ENCODE data around the gene STX10. TPM values are rescaled to one million over a fixed set of nuclear protein-coding genes. Genes with fewer than 3 reads are reported as not detected.

STX10 gene
- total and polyA plus RNA-seq, 9 of the 15 experiments (the other 6 are each of a cell fraction or from before 2014, with no cell fraction given): 0.51 to 66.3 (median 31.0) TPM

GRCh38 chr19:13164343-13165161, 14.4 kb upstream of the STX10 start:
- intact Hi-C loops (cut with micrococcal nuclease) (no loop called here), in situ Hi-C loops (cut with MboI) (no loop called here)
- no peaks in the 10 kb centered on the region for H4K20me1 ChIP-seq (replicated peaks; ENCODE audit: control insufficient read depth, insufficient read depth, low read length)
- WGBS (ENCODE audit: insufficient coverage, low coverage, missing lambda C conversion rate): 7% methylated on average over 17 of the region's 19 CpGs
- no peaks in the 10 kb centered on the region for H3K9me1 ChIP-seq (ENCODE audit: control insufficient read depth, insufficient read depth, low read length)
- ATAC-seq (peak; percentile 7), DNase-seq (ENCODE audit: extremely low read depth in 1 of 4, low spot score in 3 of 4) (peak in 3 of 4 experiments; percentile 23 to 76 (median 53)), FAIRE-seq (no peak)
- no TSS peak for BruUV-seq (replicated peaks)
- peak overlapping the region; percentile 82 to 88 for H3K9ac ChIP-seq (ENCODE audit: insufficient read depth in 1 of 2, low read depth in 2 of 2, low read length in 2 of 2)
- no peaks in the 10 kb centered on the region for H3K27me3 ChIP-seq (ENCODE audit: control insufficient read depth in 2 of 2, insufficient read depth in 2 of 2, low read length in 2 of 2)
- peak overlapping the region; percentile 81 for H2AFZ ChIP-seq (ENCODE audit: low read depth, low read length)
- peak overlapping the region; percentile 96 for H3K4me2 ChIP-seq (ENCODE audit: insufficient read depth, low read length)
- H3K79me2 ChIP-seq (ENCODE audit: control insufficient read depth, insufficient read depth, low read length): peaks cover 7% of the 10 kb centered on the region; the same call in 2 of the 3 replicates
- H3K9me3 ChIP-seq (replicated peaks; ENCODE audit: control insufficient read depth, insufficient read depth, low read depth, low read length): no peaks in the 10 kb centered on the region
- ChIA-PET CTCF (ENCODE audit: low intra/inter-chr PET ratio) (no interaction called here), POLR2A (interaction anchor here (0.6 to 4.9 kb wide), 14 partner anchors 9 to 1008 kb away, joined by 3 to 45 read pairs (median 3); partner anchors contain the start of genes IER2 and STX10)
- no peaks in the 10 kb centered on the region; the same call in 2 of the 3 replicates for H3K36me3 ChIP-seq (ENCODE audit: control insufficient read depth, insufficient read depth, low read length)
- peaks cover 35 to 62% of the 10 kb centered on the region in 2 experiments for H3K4me1 ChIP-seq (replicated peaks in 1 of 2; ENCODE audit: control insufficient read depth in 2 of 2, insufficient read depth in 2 of 2, low read length in 2 of 2)
- peak overlapping the region; percentile 98 for H3K27ac ChIP-seq (ENCODE audit: extremely low read depth, low read depth, low read length)
- H3K4me3 ChIP-seq: peak overlapping the region; percentile 48
- TF ChIP-seq GABPB1 (CRISPR knock-in tag; IDR thresholded peaks at IDR 0.05): peak; percentile 78
- TF ChIP-seq ZNF766 (CRISPR knock-in tag; conservative IDR thresholded peaks at IDR 0.05): peak; percentile 14; the same call in 1 of the 2 replicates
- TF ChIP-seq ZNF197 (CRISPR knock-in tag; IDR thresholded peaks at IDR 0.05; ENCODE audit: low read depth): 0 out of 2 replicates have a peak, but pooled peaks have one; percentile 64
- TF ChIP-seq TARDBP (IDR thresholded peaks at IDR 0.05): 0 out of 2 replicates have a peak, but pooled peaks have one; percentile 52
- 0 out of 2 replicates have a peak, but pooled peaks have one; percentile 33 for TF ChIP-seq DIDO1 (tag; IDR thresholded peaks at IDR 0.05; ENCODE audit: low read depth)
- no peak for TF ChIP-seq RBM25 (IDR thresholded peaks at IDR 0.05; ENCODE audit: low read depth, low read length, severe bottlenecking)
- no peak for TF ChIP-seq ZBED1 (IDR thresholded peaks at IDR 0.05)
- TF ChIP-seq CREB5 (CRISPR knock-in tag; IDR thresholded peaks at IDR 0.05): 0 out of 2 replicates have a peak, but pooled peaks have one; percentile 32
- TF ChIP-seq CHD2 (IDR thresholded peaks at IDR 0.05; ENCODE audit: low read depth, low read length): no peak
- no peak for TF ChIP-seq ZNF41 (CRISPR knock-in tag; conservative IDR thresholded peaks at IDR 0.05)
- no peak for TF ChIP-seq BRD4 (IDR thresholded peaks at IDR 0.05)
- peak; percentile 36; the same call in 1 of the 2 replicates for TF ChIP-seq TAF7 (tag; IDR thresholded peaks at IDR 0.05)
- no peak for TF ChIP-seq GMEB1 (CRISPR knock-in tag; IDR thresholded peaks at IDR 0.05)
- TF ChIP-seq CXXC5 (CRISPR knock-in tag; IDR thresholded peaks at IDR 0.05): peak; percentile 64
- TF ChIP-seq ZBTB7A (IDR thresholded peaks at IDR 0.05; ENCODE audit: borderline replicate concordance, control insufficient read depth, low read depth, low read length): peak; percentile 89; the same call in 1 of the 2 replicates
- peak; percentile 73 for TF ChIP-seq ETV1 (tag; conservative IDR thresholded peaks at IDR 0.05; ENCODE audit: low read depth)
- TF ChIP-seq ZNF408 (CRISPR knock-in tag; IDR thresholded peaks at IDR 0.05; ENCODE audit: low read depth): no peak
- TF ChIP-seq TOE1 (IDR thresholded peaks at IDR 0.05; ENCODE audit: borderline replicate concordance): peak; percentile 23; the same call in 1 of the 2 replicates
- TF ChIP-seq TOE1 (CRISPR knock-in tag; IDR thresholded peaks at IDR 0.05; ENCODE audit: borderline replicate concordance, low read depth): no peak

Measured in K562 (cell line).